GM18858 (cell line): Measurements from ENCODE around the gene HNRNPA2B1.

Source experiments
- ATAC-seq: cut with Tn5 transposase; IDR thresholded peaks from one replicate; pipeline ENCODE4 v1.9.1; 2021; ENCODE audit not compliant: unreplicated experiment

HNRNPA2B1 gene

GRCh38 chr7:26200444-26201246, at the start of gene HNRNPA2B1:
TSS of gene HNRNPA2B1 (minus strand) at chr7:26200746. CDS start at chr7:26200577, 169 bp downstream.
- ATAC-seq, result peak; percentile 58

GRCh38 chr7:26250239-26250638, 49.7 kb upstream of the HNRNPA2B1 start:
- ATAC-seq, result no peak

- ATAC-seq, result no peak
Observed at GRCh38 chr7:26245150-26245549, 44.6 kb upstream of the HNRNPA2B1 start.

GRCh38 chr7:26238032-26238431, 37.5 kb upstream of the HNRNPA2B1 start:
- no peak for ATAC-seq

- no peak for ATAC-seq
Observed at GRCh38 chr7:26237035-26237807, 36.7 kb upstream of the HNRNPA2B1 start.

GRCh38 chr7:26233902-26234511, 33.5 kb upstream of the HNRNPA2B1 start:
- no peak for ATAC-seq

GRCh38 chr7:26227987-26228386, 27.4 kb upstream of the HNRNPA2B1 start:
- ATAC-seq, result no peak

DNA sequence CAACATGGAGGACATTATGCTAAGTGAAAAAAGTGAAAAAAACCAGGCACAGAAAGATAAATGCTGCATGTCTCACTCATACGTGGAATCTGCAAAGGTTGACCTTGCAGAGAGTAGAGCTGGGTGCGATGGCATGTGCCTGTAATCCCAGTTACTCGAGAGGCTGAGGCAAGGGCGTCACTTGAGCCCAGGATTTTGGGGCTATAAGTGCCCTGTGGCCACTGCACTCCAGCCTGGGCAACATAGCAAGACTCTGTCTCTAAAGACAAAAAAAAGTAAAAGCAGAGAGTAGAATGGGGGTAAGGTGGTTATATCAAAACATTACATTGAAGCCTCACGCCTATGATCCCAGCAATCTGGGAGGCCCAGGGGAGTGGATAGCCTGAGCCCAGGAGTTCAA, 23.8 kb upstream of the HNRNPA2B1 start:
- no peak for ATAC-seq

GRCh38 chr7:26216049-26216448, 15.5 kb upstream of the HNRNPA2B1 start:
- no peak for ATAC-seq

GRCh38 chr7:26213807-26214515, 13.4 kb upstream of the HNRNPA2B1 start:
- ATAC-seq, result no peak

DNA sequence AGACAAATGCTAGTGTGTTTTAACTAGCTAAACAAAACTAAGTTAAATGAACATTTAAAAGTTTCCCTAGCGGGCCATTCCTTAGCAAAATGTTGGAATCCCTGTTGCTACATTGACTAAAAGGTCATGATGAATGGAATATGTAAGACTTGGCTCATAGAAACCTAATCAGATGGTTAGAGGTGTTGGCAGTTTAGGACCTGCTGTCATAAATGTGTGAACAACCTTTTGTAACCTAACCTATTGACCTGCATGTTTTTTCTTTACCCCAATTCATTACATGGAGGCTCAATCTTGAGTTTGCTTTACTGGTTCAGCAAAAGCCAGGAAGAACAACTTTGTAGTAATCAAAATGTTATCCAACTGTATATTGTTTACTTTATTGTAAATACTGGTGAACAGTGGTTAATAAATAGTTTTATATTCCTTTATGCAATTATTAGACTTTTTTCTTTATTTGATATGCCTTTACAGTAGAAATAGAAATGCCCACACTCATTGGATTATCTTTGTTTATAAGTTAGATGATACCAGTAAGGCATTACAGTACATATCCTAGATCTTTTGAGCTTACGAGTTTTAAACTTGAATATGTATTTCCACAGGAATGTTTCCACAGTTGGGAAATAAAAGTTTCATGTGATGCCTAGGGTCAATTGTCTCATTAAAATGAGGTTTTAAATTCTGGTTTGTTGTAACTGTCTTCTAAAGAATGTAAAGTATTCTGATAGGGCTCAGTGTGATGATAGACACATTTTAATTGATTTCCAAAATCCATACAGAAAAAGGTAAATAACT, 12.6 kb upstream of the HNRNPA2B1 start:
- ATAC-seq, result no peak

GRCh38 chr7:26208040-26208439, 7.5 kb upstream of the HNRNPA2B1 start:
- ATAC-seq, result no peak

GRCh38 chr7:26203016-26203415, 2.5 kb upstream of the HNRNPA2B1 start:
- no peak for ATAC-seq

- no peak for ATAC-seq
Observed at GRCh38 chr7:26202019-26202990, 1.8 kb upstream of the HNRNPA2B1 start.

DNA sequence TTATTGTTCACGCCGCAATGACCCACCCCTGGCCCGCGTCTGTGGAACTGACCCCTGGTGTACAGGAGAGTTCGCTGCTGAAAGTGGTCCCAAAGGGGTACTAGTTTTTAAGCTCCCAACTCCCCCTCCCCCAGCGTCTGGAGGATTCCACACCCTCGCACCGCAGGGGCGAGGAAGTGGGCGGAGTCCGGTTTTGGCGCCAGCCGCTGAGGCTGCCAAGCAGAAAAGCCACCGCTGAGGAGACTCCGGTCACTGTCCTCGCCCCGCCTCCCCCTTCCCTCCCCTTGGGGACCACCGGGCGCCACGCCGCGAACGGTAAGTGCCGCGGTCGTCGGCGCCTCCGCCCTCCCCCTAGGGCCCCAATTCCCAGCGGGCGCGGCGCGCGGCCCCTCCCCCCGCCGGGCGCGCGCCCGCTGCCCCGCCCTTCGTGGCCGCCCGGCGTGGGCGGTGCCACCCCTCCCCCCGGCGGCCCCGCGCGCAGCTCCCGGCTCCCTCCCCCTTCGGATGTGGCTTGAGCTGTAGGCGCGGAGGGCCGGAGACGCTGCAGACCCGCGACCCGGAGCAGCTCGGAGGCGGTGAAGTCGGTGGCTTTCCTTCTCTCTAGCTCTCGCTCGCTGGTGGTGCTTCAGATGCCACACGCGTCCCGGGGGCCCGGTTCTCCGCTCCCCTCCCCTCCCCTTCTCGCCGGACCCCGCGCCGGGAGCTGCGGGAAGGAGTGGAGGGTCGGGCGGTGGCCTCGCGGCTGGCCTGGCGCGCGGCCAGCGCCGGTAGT, 887 bp upstream of the HNRNPA2B1 start, which contains the start of gene CBX3:
TSS of gene CBX3 (plus strand) at position 499 of the 772 bp plus-strand sequence. CDS start 1,254 bp downstream, outside the sequence.
- peak; percentile 24 for ATAC-seq

DNA sequence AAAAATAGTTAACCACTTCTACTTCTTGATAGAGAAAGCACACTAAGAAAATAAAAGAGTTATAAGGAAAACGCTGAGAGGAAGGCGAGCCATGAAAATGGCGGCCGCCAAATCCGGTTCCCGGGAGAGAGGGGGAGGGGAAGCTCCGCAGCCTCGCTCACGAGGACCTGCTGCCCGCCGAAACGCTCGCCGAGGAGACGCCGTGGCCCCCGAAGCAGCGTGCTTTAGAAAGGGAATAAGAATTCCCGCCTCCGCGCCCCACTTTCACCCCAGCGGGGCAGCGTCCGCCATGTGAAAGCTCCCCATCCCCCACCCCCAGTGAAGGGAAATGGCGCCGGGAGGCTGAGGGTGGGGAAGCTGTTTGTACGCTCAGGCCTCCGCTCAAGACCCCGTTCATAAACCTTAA, 505 bp downstream of the HNRNPA2B1 start:
- ATAC-seq, result no peak

GRCh38 chr7:26199301-26200037, 1.1 kb downstream of the HNRNPA2B1 start:
- no peak for ATAC-seq

DNA sequence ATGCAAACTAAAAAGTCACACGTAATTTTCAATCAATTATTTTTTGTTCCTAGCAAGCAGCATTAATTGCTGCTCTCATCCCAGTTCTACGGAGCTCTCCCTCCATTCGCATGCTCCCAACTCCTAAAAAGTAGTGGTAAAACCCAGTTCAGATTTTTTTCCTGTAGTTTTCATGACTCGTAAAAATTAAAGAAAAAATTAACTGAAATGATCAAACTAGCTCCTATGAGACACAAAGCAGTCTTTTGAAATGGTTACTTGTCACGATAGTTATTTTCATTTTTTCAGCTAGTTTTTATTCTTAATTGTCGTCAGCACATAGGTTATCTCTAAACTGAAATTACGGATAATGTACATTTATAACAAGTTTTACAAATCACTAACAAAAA, 1.8 kb downstream of the HNRNPA2B1 start:
- no peak for ATAC-seq
